TTC549 (cell line): ENCODE measurements around the gene ISCA2.

Experiments
- FAIRE-seq: peaks from 2 replicates; lab custom pipeline; 2012; peaks lifted over from hg19 to GRCh38; lab: Jason Lieb, UNC

Gene ISCA2

GRCh38 chr14:74508844-74509428, 15.4 kb downstream of the ISCA2 start:
- no peak for FAIRE-seq

- FAIRE-seq, result no peak
Measured at GRCh38 chr14:74509587-74510222, 16.1 kb downstream of the ISCA2 start.

- no peak for FAIRE-seq
Measured at GRCh38 chr14:74510223-74510931, 16.8 kb downstream of the ISCA2 start.

- no peak for FAIRE-seq
Measured at GRCh38 chr14:74510959-74511409, 17.4 kb downstream of the ISCA2 start.

- no peak for FAIRE-seq
Measured at GRCh38 chr14:74511966-74512830, 18.6 kb downstream of the ISCA2 start.

- FAIRE-seq, result no peak
Measured at GRCh38 chr14:74514471-74514941, 20.9 kb downstream of the ISCA2 start.

GRCh38 chr14:74515891-74516412, 22.4 kb downstream of the ISCA2 start:
- no peak for FAIRE-seq

- FAIRE-seq, result no peak
Measured at GRCh38 chr14:74516451-74517160, 23.0 kb downstream of the ISCA2 start.

- FAIRE-seq, result no peak
Measured at GRCh38 chr14:74517731-74518130, 24.2 kb downstream of the ISCA2 start.

- no peak for FAIRE-seq
Measured at GRCh38 chr14:74518221-74518620, 24.7 kb downstream of the ISCA2 start.

GRCh38 chr14:74519316-74520074, 25.9 kb downstream of the ISCA2 start:
- FAIRE-seq, result no peak

- no peak for FAIRE-seq
Measured at GRCh38 chr14:74521756-74522155, 28.2 kb downstream of the ISCA2 start.

GRCh38 chr14:74522740-74523139, 29.2 kb downstream of the ISCA2 start:
- FAIRE-seq, result no peak

- no peak for FAIRE-seq
Measured at GRCh38 chr14:74524076-74524811, 30.7 kb downstream of the ISCA2 start.

GRCh38 chr14:74524812-74525135, 31.2 kb downstream of the ISCA2 start:
- no peak for FAIRE-seq

GRCh38 chr14:74525361-74525851, 31.8 kb downstream of the ISCA2 start:
- FAIRE-seq, result no peak

GRCh38 chr14:74526854-74527585, 33.5 kb downstream of the ISCA2 start:
- no peak for FAIRE-seq

GRCh38 chr14:74527736-74528280, 34.2 kb downstream of the ISCA2 start:
- no peak for FAIRE-seq

GRCh38 chr14:74528406-74528805, 34.8 kb downstream of the ISCA2 start:
- no peak for FAIRE-seq
